ENCODE measurements around the gene EMC9.

The EMC9 gene

GRCh38 chr14:24141097-24141880 lies at the start of gene EMC9:
Gene EMC9 (minus strand): TSS chr14:24141591. CDS start chr14:24141304, 287 bp downstream.
- Histone ChIP-seq H3K9me3 (ENCODE audit: control insufficient read depth, insufficient read depth, low read length) (no peaks in the 10 kb centered on the region), H3K27ac (ENCODE audit: low read depth, low read length) (peak within 1 kb of the TSS; percentile 65), H4K20me1 (ENCODE audit: control insufficient read depth, insufficient read depth, low read depth, low read length) (no peaks in the 10 kb centered on the region), H3K79me2 (ENCODE audit: control insufficient read depth, low read length) (peaks cover 53% of the 10 kb centered on the region), H3K4me3 (ENCODE audit: low read length) (peak within 1 kb of the TSS; percentile 97), H3K4me2 (ENCODE audit: low read length) (peak within 1 kb of the TSS; percentile 82), H3K36me3 (ENCODE audit: control insufficient read depth, low read length) (peaks cover 67% of the 10 kb centered on the region), H3K4me1 (ENCODE audit: control insufficient read depth, low read length) (peaks cover 41% of the 10 kb centered on the region), H3F3A (ENCODE audit: control insufficient read depth, insufficient read depth) (peaks cover 5% of the 10 kb centered on the region; the same call in 1 of the 2 replicates), H3K9me2 (replicated peaks; ENCODE audit: control insufficient read depth, low read length) (no peaks in the 10 kb centered on the region), H3K27me3 (ENCODE audit: control insufficient read depth, low read length) (no peaks in the 10 kb centered on the region)
- no peak for TF ChIP-seq EZH2phosphoT487 (IDR thresholded peaks at IDR 0.05; ENCODE audit: borderline replicate concordance, low read length)
- TF ChIP-seq CTCF (IDR thresholded peaks at IDR 0.05; ENCODE audit: low read depth, low read length, poor library complexity, severe bottlenecking) = no peak

GRCh38 chr14:24190416-24190815 lies 49.0 kb upstream of the EMC9 start:
- no peak overlapping the region for H3K4me2 ChIP-seq (ENCODE audit: low read length)
- H3K4me1 ChIP-seq (ENCODE audit: control insufficient read depth, low read length) = peaks cover 34% of the 10 kb centered on the region
- H3K27ac ChIP-seq (ENCODE audit: low read depth, low read length) = no peak overlapping the region
- TF ChIP-seq EZH2phosphoT487 (IDR thresholded peaks at IDR 0.05; ENCODE audit: borderline replicate concordance, low read length) = no peak
- TF ChIP-seq CTCF (IDR thresholded peaks at IDR 0.05; ENCODE audit: low read depth, low read length, poor library complexity, severe bottlenecking) = no peak
- peaks cover 65% of the 10 kb centered on the region for H3K36me3 ChIP-seq (ENCODE audit: control insufficient read depth, low read length)
- no peaks in the 10 kb centered on the region for H3K9me2 ChIP-seq (replicated peaks; ENCODE audit: control insufficient read depth, low read length)
- H3K4me3 ChIP-seq (ENCODE audit: low read length) = no peak overlapping the region
- no peaks in the 10 kb centered on the region for H3K27me3 ChIP-seq (ENCODE audit: control insufficient read depth, low read length)
- peaks cover 19% of the 10 kb centered on the region for H3F3A ChIP-seq (ENCODE audit: control insufficient read depth, insufficient read depth)
- peaks cover 44% of the 10 kb centered on the region for H3K79me2 ChIP-seq (ENCODE audit: control insufficient read depth, low read length)
- no peaks in the 10 kb centered on the region for H3K9me3 ChIP-seq (ENCODE audit: control insufficient read depth, insufficient read depth, low read length)
- no peaks in the 10 kb centered on the region for H4K20me1 ChIP-seq (ENCODE audit: control insufficient read depth, insufficient read depth, low read depth, low read length)

GRCh38 chr14:24189460-24189859 lies 48.1 kb upstream of the EMC9 start:
- no peaks in the 10 kb centered on the region for H4K20me1 ChIP-seq (ENCODE audit: control insufficient read depth, insufficient read depth, low read depth, low read length)
- no peak for TF ChIP-seq CTCF (IDR thresholded peaks at IDR 0.05; ENCODE audit: low read depth, low read length, poor library complexity, severe bottlenecking)
- peak overlapping the region; percentile 25; the same call in 1 of the 2 replicates for H3K27ac ChIP-seq (ENCODE audit: low read depth, low read length)
- H3F3A ChIP-seq (ENCODE audit: control insufficient read depth, insufficient read depth) = peaks cover 19% of the 10 kb centered on the region
- H3K4me3 ChIP-seq (ENCODE audit: low read length) = peak overlapping the region; percentile 80
- peak overlapping the region; percentile 90 for H3K4me2 ChIP-seq (ENCODE audit: low read length)
- no peaks in the 10 kb centered on the region for H3K9me2 ChIP-seq (replicated peaks; ENCODE audit: control insufficient read depth, low read length)
- H3K27me3 ChIP-seq (ENCODE audit: control insufficient read depth, low read length) = no peaks in the 10 kb centered on the region
- peaks cover 71% of the 10 kb centered on the region for H3K36me3 ChIP-seq (ENCODE audit: control insufficient read depth, low read length)
- no peaks in the 10 kb centered on the region for H3K9me3 ChIP-seq (ENCODE audit: control insufficient read depth, insufficient read depth, low read length)
- H3K4me1 ChIP-seq (ENCODE audit: control insufficient read depth, low read length) = peaks cover 27% of the 10 kb centered on the region
- H3K79me2 ChIP-seq (ENCODE audit: control insufficient read depth, low read length) = peaks cover 37% of the 10 kb centered on the region

Measured in DOHH2 (cell line).